ENCODE measurements around the gene TLK2.

TLK2 gene

GRCh38 chr17:62625870-62626200 lies 147.2 kb downstream of the TLK2 start:
- Histone ChIP-seq H3K4me2 (ENCODE audit: low read length) (no peak overlapping the region), H2BK120ac (ENCODE audit: insufficient read depth, low read length, poor library complexity) (no peak overlapping the region), H2BK12ac (ENCODE audit: low read length) (no peak overlapping the region), H4K8ac (ENCODE audit: low read depth, low read length) (no peak overlapping the region), H3K9ac (ENCODE audit: low read length) (no peak overlapping the region), H4K91ac (ENCODE audit: low read depth, low read length) (peak overlapping the region; percentile 23), H3K4me1 (ENCODE audit: control insufficient read depth in 1 of 2, insufficient read depth in 2 of 2, low read length in 2 of 2) (peaks cover 16 to 19% of the 10 kb centered on the region in 2 experiments), H2BK5ac (ENCODE audit: low read depth, low read length, poor library complexity) (no peak overlapping the region), H3K36me3 (ENCODE audit: control insufficient read depth in 1 of 2, insufficient read depth in 2 of 2, low read length in 2 of 2) (peaks cover 3 to 6% of the 10 kb centered on the region in 2 experiments), H3K23ac (ENCODE audit: low read length) (no peak overlapping the region), H3K4ac (ENCODE audit: low read depth, low read length) (no peak overlapping the region), H3K79me1 (ENCODE audit: low read length) (peaks cover 24% of the 10 kb centered on the region), H3K14ac (ENCODE audit: low read length) (no peak overlapping the region), H3K27me3 (ENCODE audit: insufficient read depth, low read length) (no peaks in the 10 kb centered on the region), H2AFZ (ENCODE audit: insufficient read depth, low read length, poor library complexity) (no peak overlapping the region), H4K12ac (ENCODE audit: low read depth, low read length) (no peak overlapping the region), H3K79me2 (ENCODE audit: control insufficient read depth, insufficient read depth, low read length, poor library complexity) (peaks cover 11% of the 10 kb centered on the region), H3K4me3 (ENCODE audit: low read depth, low read length) (no peak overlapping the region), H3K27ac (ENCODE audit: low read depth, low read length) (no peak overlapping the region), H3K18ac (ENCODE audit: low read length) (no peak overlapping the region), H3K9me3 (ENCODE audit: insufficient read depth, low read depth, low read length) (no peaks in the 10 kb centered on the region), H2AK5ac (ENCODE audit: low read length) (no peak overlapping the region)
- WGBS (ENCODE audit: extremely low coverage, insufficient coverage, insufficient read length): no CpG with 5 or more reads among the region's 4 CpGs
- DNase-seq: no peak

GRCh38 chr17:62626719-62627218 lies 148.1 kb downstream of the TLK2 start:
- H4K8ac ChIP-seq (ENCODE audit: low read depth, low read length): peak overlapping the region; percentile 19

GRCh38 chr17:62627219-62627903 lies 148.7 kb downstream of the TLK2 start, which contains the start of gene MRC2:
Gene MRC2 (plus strand): TSS chr17:62627670. CDS start chr17:62627803, 133 bp downstream.
- peak within 1 kb of the TSS; percentile 75 for H3K4ac ChIP-seq (ENCODE audit: low read depth, low read length)
- H3K4me2 ChIP-seq (ENCODE audit: low read length): peak within 1 kb of the TSS; percentile 88
- peak within 1 kb of the TSS; percentile 79 for H2BK120ac ChIP-seq (ENCODE audit: insufficient read depth, low read length, poor library complexity)
- H3K18ac ChIP-seq (ENCODE audit: low read length): peak within 1 kb of the TSS; percentile 89
- H2BK12ac ChIP-seq (ENCODE audit: low read length): peak within 1 kb of the TSS; percentile 28
- peak within 1 kb of the TSS; percentile 88 for H4K91ac ChIP-seq (ENCODE audit: low read depth, low read length)
- H2BK5ac ChIP-seq (ENCODE audit: low read depth, low read length, poor library complexity): peak within 1 kb of the TSS; percentile 78
- peaks cover 11% of the 10 kb centered on the region for H3K79me2 ChIP-seq (ENCODE audit: control insufficient read depth, insufficient read depth, low read length, poor library complexity)
- H3K9me3 ChIP-seq (ENCODE audit: insufficient read depth, low read depth, low read length): no peaks in the 10 kb centered on the region
- peak within 1 kb of the TSS; percentile 24 for H2AK5ac ChIP-seq (ENCODE audit: low read length)
- H3K27ac ChIP-seq (ENCODE audit: low read depth, low read length): peak within 1 kb of the TSS; percentile 90
- H3K79me1 ChIP-seq (ENCODE audit: low read length): peaks cover 24% of the 10 kb centered on the region
- H3K27me3 ChIP-seq (ENCODE audit: insufficient read depth, low read length): no peaks in the 10 kb centered on the region
- H2AFZ ChIP-seq (ENCODE audit: insufficient read depth, low read length, poor library complexity): peak within 1 kb of the TSS; percentile 33
- H3K4me1 ChIP-seq (ENCODE audit: control insufficient read depth in 1 of 2, insufficient read depth in 2 of 2, low read length in 2 of 2): peaks cover 21 to 23% of the 10 kb centered on the region in 2 experiments
- H3K23ac ChIP-seq (ENCODE audit: low read length): no peak within 1 kb of the TSS
- peak within 1 kb of the TSS; percentile 86 for H3K4me3 ChIP-seq (ENCODE audit: low read depth, low read length)
- peak within 1 kb of the TSS; percentile 77 for H3K14ac ChIP-seq (ENCODE audit: low read length)
- peak within 1 kb of the TSS; percentile 84 for H3K9ac ChIP-seq (ENCODE audit: low read length)
- H4K12ac ChIP-seq (ENCODE audit: low read depth, low read length): peak within 1 kb of the TSS; percentile 22
- H4K8ac ChIP-seq (ENCODE audit: low read depth, low read length): peak within 1 kb of the TSS; percentile 86
- no CpG with 5 or more reads among the region's 68 CpGs for WGBS (ENCODE audit: extremely low coverage, insufficient coverage, insufficient read length)
- DNase-seq: peak; percentile 84 to 86
- H3K36me3 ChIP-seq (ENCODE audit: control insufficient read depth in 1 of 2, insufficient read depth in 2 of 2, low read length in 2 of 2): peaks cover 12 to 20% of the 10 kb centered on the region in 2 experiments

More at GRCh38 chr17:62626719-62627218, 148.1 kb downstream of the TLK2 start:
- no CpG with 5 or more reads among the region's 21 CpGs for WGBS (ENCODE audit: extremely low coverage, insufficient coverage, insufficient read length)
- Histone ChIP-seq H3K36me3 (ENCODE audit: control insufficient read depth in 1 of 2, insufficient read depth in 2 of 2, low read length in 2 of 2) (peaks cover 11 to 14% of the 10 kb centered on the region in 2 experiments), H3K4me2 (ENCODE audit: low read length) (peak overlapping the region; percentile 88), H3K4ac (ENCODE audit: low read depth, low read length) (no peak overlapping the region), H3K9ac (ENCODE audit: low read length) (no peak overlapping the region), H3K18ac (ENCODE audit: low read length) (no peak overlapping the region), H4K91ac (ENCODE audit: low read depth, low read length) (peak overlapping the region; percentile 88), H2AFZ (ENCODE audit: insufficient read depth, low read length, poor library complexity) (no peak overlapping the region), H4K12ac (ENCODE audit: low read depth, low read length) (peak overlapping the region; percentile 22), H3K14ac (ENCODE audit: low read length) (peak overlapping the region; percentile 3), H2BK5ac (ENCODE audit: low read depth, low read length, poor library complexity) (peak overlapping the region; percentile 54), H3K79me2 (ENCODE audit: control insufficient read depth, insufficient read depth, low read length, poor library complexity) (peaks cover 11% of the 10 kb centered on the region), H3K23ac (ENCODE audit: low read length) (no peak overlapping the region), H2AK5ac (ENCODE audit: low read length) (no peak overlapping the region), H2BK120ac (ENCODE audit: insufficient read depth, low read length, poor library complexity) (peak overlapping the region; percentile 2), H3K27ac (ENCODE audit: low read depth, low read length) (peak overlapping the region; percentile 90), H3K9me3 (ENCODE audit: insufficient read depth, low read depth, low read length) (no peaks in the 10 kb centered on the region), H3K79me1 (ENCODE audit: low read length) (peaks cover 24% of the 10 kb centered on the region), H3K27me3 (ENCODE audit: insufficient read depth, low read length) (no peaks in the 10 kb centered on the region), H3K4me3 (ENCODE audit: low read depth, low read length) (peak overlapping the region; percentile 86), H3K4me1 (ENCODE audit: control insufficient read depth in 1 of 2, insufficient read depth in 2 of 2, low read length in 2 of 2) (peaks cover 19 to 23% of the 10 kb centered on the region in 2 experiments), H2BK12ac (ENCODE audit: low read length) (no peak overlapping the region)
- peak; percentile 35 to 73 for DNase-seq

GRCh38 chr17:62627904-62628633 lies 149.4 kb downstream of the TLK2 start:
- Histone ChIP-seq H3K36me3 (ENCODE audit: control insufficient read depth in 1 of 2, insufficient read depth in 2 of 2, low read length in 2 of 2) (peaks cover 14 to 22% of the 10 kb centered on the region in 2 experiments), H3K79me2 (ENCODE audit: control insufficient read depth, insufficient read depth, low read length, poor library complexity) (peaks cover 11% of the 10 kb centered on the region), H3K9ac (ENCODE audit: low read length) (peak overlapping the region; percentile 82), H3K4ac (ENCODE audit: low read depth, low read length) (peak overlapping the region; percentile 75), H3K23ac (ENCODE audit: low read length) (no peak overlapping the region), H2BK12ac (ENCODE audit: low read length) (peak overlapping the region; percentile 28), H2BK5ac (ENCODE audit: low read depth, low read length, poor library complexity) (peak overlapping the region; percentile 78), H3K27ac (ENCODE audit: low read depth, low read length) (peak overlapping the region; percentile 90), H3K27me3 (ENCODE audit: insufficient read depth, low read length) (no peaks in the 10 kb centered on the region), H4K8ac (ENCODE audit: low read depth, low read length) (peak overlapping the region; percentile 86), H4K12ac (ENCODE audit: low read depth, low read length) (peak overlapping the region; percentile 20), H3K9me3 (ENCODE audit: insufficient read depth, low read depth, low read length) (no peaks in the 10 kb centered on the region), H2AFZ (ENCODE audit: insufficient read depth, low read length, poor library complexity) (peak overlapping the region; percentile 33), H3K79me1 (ENCODE audit: low read length) (peaks cover 24% of the 10 kb centered on the region), H2BK120ac (ENCODE audit: insufficient read depth, low read length, poor library complexity) (peak overlapping the region; percentile 79), H3K4me3 (ENCODE audit: low read depth, low read length) (peak overlapping the region; percentile 86), H3K4me2 (ENCODE audit: low read length) (peak overlapping the region; percentile 88), H2AK5ac (ENCODE audit: low read length) (peak overlapping the region; percentile 24), H3K14ac (ENCODE audit: low read length) (peak overlapping the region; percentile 77), H4K91ac (ENCODE audit: low read depth, low read length) (peak overlapping the region; percentile 88), H3K18ac (ENCODE audit: low read length) (peak overlapping the region; percentile 89), H3K4me1 (ENCODE audit: control insufficient read depth in 1 of 2, insufficient read depth in 2 of 2, low read length in 2 of 2) (peaks cover 26 to 28% of the 10 kb centered on the region in 2 experiments)
- WGBS (ENCODE audit: extremely low coverage, insufficient coverage, insufficient read length): no CpG with 5 or more reads among the region's 61 CpGs
- peak in 1 of 2 donors; percentile 29 for DNase-seq

All from trophoblast cell (in vitro differentiated cells and primary cell).